ENCODE results near the gene IL11RA. TPM values are rescaled to one million over a fixed set of nuclear protein-coding genes. Genes with fewer than 3 reads are reported as not detected.

Gene IL11RA
- total and polyA plus RNA-seq, 2 of the 8 experiments (the other 6 are each of a cell fraction or from before 2014, with no cell fraction given), result 5.5 to 9.1 TPM

GRCh38 chr9:34674440-34674839 is 22.5 kb downstream of the IL11RA start:
- no peak for DNase-seq (ENCODE audit: low read depth in 1 of 2, low spot score in 2 of 2)
- Histone ChIP-seq H2BK15ac (ENCODE audit: low read length) (no peak overlapping the region), H3K9me3 (ENCODE audit: insufficient read depth in 2 of 2, low read depth in 1 of 2, low read length in 1 of 2) (peaks cover 0 to 1% of the 10 kb centered on the region in 2 experiments; a peak in 1 of 4 replicates), H3K56ac (replicated peaks; ENCODE audit: insufficient read length, low read depth, low read length) (no peak overlapping the region), H3K27me3 (replicated peaks in 1 of 4; ENCODE audit: control insufficient read depth in 3 of 4, extremely low read depth in 1 of 4, insufficient read depth in 3 of 4, low read length in 3 of 4) (no peaks in the 10 kb centered on the region), H4K5ac (ENCODE audit: insufficient read length, low read depth, low read length) (no peak overlapping the region), H3K4me1 (replicated peaks in 1 of 4; ENCODE audit: control insufficient read depth in 3 of 4, insufficient read depth in 4 of 4, low read length in 3 of 4) (0 out of 7 replicates have a peak, but pooled peaks cover 0 to 2% (median under 1%) of the 10 kb centered on the region in 4 experiments), H3K18ac (ENCODE audit: extremely low read depth, low read length) (no peak overlapping the region), H3K23me2 (ENCODE audit: low read depth, low read length) (no peaks in the 10 kb centered on the region; the same call in 1 of the 2 replicates), H3K14ac (ENCODE audit: insufficient read length) (no peak overlapping the region), H3K23ac (ENCODE audit: insufficient read length) (no peak overlapping the region), H3K27ac (ENCODE audit: low read depth, low read length) (no peak overlapping the region), H3K4me3 (ENCODE audit: extremely low read depth in 1 of 4, insufficient read depth in 2 of 4, low read depth in 3 of 4, low read length in 4 of 4) (no peak overlapping the region), H2BK12ac (ENCODE audit: low read depth, low read length) (no peak overlapping the region), H2BK120ac (replicated peaks; ENCODE audit: low read depth, low read length) (no peak overlapping the region), H4K91ac (replicated peaks; ENCODE audit: insufficient read length, low read length) (no peak overlapping the region), H3K36me3 (ENCODE audit: control insufficient read depth in 2 of 4, insufficient read depth in 4 of 4, low read length in 3 of 4) (no peaks in the 10 kb centered on the region), H2AK5ac (ENCODE audit: low read depth, low read length) (no peak overlapping the region), H4K8ac (ENCODE audit: extremely low read depth, insufficient read depth, low read length) (no peak overlapping the region), H3K4me2 (ENCODE audit: insufficient read depth in 1 of 2, low read depth in 2 of 2, low read length in 2 of 2) (no peak overlapping the region), H3K9ac (replicated peaks in 1 of 4; ENCODE audit: extremely low read depth in 1 of 4, low read depth in 3 of 4, low read length in 3 of 4) (no peak overlapping the region), H3K79me1 (ENCODE audit: low read depth, low read length) (no peaks in the 10 kb centered on the region), H2BK20ac (ENCODE audit: low read length) (no peak overlapping the region), H2AFZ (ENCODE audit: low read length) (no peak overlapping the region), H3K79me2 (ENCODE audit: control insufficient read depth in 1 of 2, insufficient read depth in 2 of 2, low read length in 2 of 2) (no peaks in the 10 kb centered on the region), H3K4ac (replicated peaks; ENCODE audit: insufficient read length, low read depth, low read length) (no peak overlapping the region), H4K20me1 (replicated peaks in 1 of 2; ENCODE audit: control insufficient read depth in 1 of 2, insufficient read depth in 2 of 2, low read length in 2 of 2) (peaks cover 0 to 4% of the 10 kb centered on the region in 2 experiments), H2BK5ac (ENCODE audit: low read depth, low read length) (no peak overlapping the region)
- POLR2A ChIA-PET (ENCODE audit: partially characterized antibody), result no interaction called here
- CTCF ChIA-PET (ENCODE audit: partially characterized antibody), result interaction anchor here (0.9 to 5.0 kb wide), 20 partner anchors 9 to 222 kb away, joined by 3 to 108 read pairs (median 6); partner anchors contain the start of genes ARID3C and CCL19
- 70% methylated on average over 3 of the region's 3 CpGs; no CpG with 5 or more reads in 1 of the 2 experiments for WGBS, 2 experiments (ENCODE audit: extremely low coverage in 1 of 2, insufficient coverage in 1 of 2, insufficient read length in 1 of 2, insufficient replicate concordance in 2 of 2, low coverage in 1 of 2, low lambda C conversion rate in 2 of 2, missing lambda C conversion rate in 1 of 2)
- no peak for FAIRE-seq
- TF ChIP-seq KDM1A (IDR thresholded peaks at IDR 0.05; ENCODE audit: borderline replicate concordance, low read length), result no peak
- no peak for TF ChIP-seq HDAC6 (IDR thresholded peaks at IDR 0.05; ENCODE audit: low read depth, low read length)
- TF ChIP-seq NANOG (IDR thresholded peaks at IDR 0.05; ENCODE audit: insufficient read depth, low read depth, low read length, poor library complexity, severe bottlenecking), result no peak
- TF ChIP-seq ATF2 (IDR thresholded peaks at IDR 0.05; ENCODE audit: low read length), result no peak
- TF ChIP-seq JUN (IDR thresholded peaks at IDR 0.05; ENCODE audit: low read depth, low read length), result no peak
- TF ChIP-seq EGR1 (IDR thresholded peaks at IDR 0.05; ENCODE audit: borderline replicate concordance, low read depth, low read length), result no peak
- no peak for TF ChIP-seq EP300 (IDR thresholded peaks at IDR 0.05; ENCODE audit: borderline replicate concordance in 1 of 2, low read depth in 2 of 2, low read length in 2 of 2)
- TF ChIP-seq CBX5 (IDR thresholded peaks at IDR 0.05; ENCODE audit: low read depth, low read length), result no peak
- TF ChIP-seq KDM5A (IDR thresholded peaks at IDR 0.05; ENCODE audit: low read length), result no peak
- TF ChIP-seq SIN3A (conservative IDR thresholded peaks at IDR 0.05 in 1 of 2, IDR thresholded peaks at IDR 0.05 in 1 of 2; ENCODE audit: low read depth in 1 of 2, low read length in 2 of 2), result no peak
- TF ChIP-seq POU5F1 (IDR thresholded peaks at IDR 0.05; ENCODE audit: low read depth, low read length), result no peak
- no peak for TF ChIP-seq POLR2A (IDR thresholded peaks at IDR 0.05; ENCODE audit: control extremely low read depth in 1 of 2, low read depth in 2 of 2, low read length in 2 of 2)

Data from H1 (cell line).